ENCODE data around the gene LRFN4.
"Not testable (repeated sequence)": the region's sequence is repeated elsewhere in the genome, so short reads cannot be mapped to it uniquely, and the experiment has no call there.

LRFN4 gene

GRCh38 chr11:66856496-66857233 is at the start of gene LRFN4:
Gene LRFN4 (plus strand): TSS chr11:66857064. CDS start chr11:66857745, 681 bp downstream.
- DNase-seq (ENCODE audit: low read depth in 1 of 2, low spot score in 1 of 2): no peak

DNA sequence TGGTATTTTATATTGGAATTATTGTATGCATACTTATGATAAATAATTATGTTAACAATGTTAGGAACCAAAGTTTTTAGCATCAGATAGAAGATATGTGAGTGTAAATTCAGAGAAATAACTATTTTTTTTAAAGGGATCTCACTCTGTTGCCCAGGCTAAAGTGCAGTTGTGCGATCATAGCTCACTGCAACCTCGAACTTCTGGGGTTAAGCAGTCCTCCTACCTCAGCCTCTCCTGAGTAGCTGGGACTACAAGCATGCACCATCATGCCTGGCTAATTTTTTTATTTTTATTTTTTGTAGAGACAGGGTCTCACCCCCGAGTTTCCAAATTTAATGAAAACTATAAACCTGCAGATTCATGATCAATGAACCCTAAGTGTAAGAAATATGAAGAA is 47.3 kb upstream of the LRFN4 start:
- DNase-seq (ENCODE audit: low read depth in 1 of 2, low spot score in 1 of 2): no peak

GRCh38 chr11:66810576-66811185 is 46.2 kb upstream of the LRFN4 start:
- DNase-seq (ENCODE audit: low read depth in 1 of 2, low spot score in 1 of 2): no peak

DNA sequence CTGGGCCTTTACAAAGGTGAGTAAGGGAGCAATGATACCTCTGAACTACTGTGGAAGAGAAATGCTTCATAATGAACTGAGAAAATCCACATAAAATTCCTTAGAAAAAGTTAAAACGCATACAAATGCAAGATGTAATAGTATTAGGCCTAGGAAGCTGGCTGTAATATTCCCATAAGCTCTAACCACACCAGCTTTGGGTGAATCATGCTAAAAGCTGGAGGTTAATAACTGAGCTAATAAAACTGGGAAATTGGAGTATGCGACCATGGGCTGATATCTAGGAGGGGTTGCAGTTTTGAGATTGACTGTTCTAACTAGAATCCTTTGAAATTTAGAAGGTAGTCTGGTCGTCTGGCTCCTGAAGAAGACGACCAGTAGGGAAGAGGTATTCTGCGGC is 42.2 kb upstream of the LRFN4 start:
- no peak for DNase-seq (ENCODE audit: low read depth in 1 of 2, low spot score in 1 of 2)

DNA sequence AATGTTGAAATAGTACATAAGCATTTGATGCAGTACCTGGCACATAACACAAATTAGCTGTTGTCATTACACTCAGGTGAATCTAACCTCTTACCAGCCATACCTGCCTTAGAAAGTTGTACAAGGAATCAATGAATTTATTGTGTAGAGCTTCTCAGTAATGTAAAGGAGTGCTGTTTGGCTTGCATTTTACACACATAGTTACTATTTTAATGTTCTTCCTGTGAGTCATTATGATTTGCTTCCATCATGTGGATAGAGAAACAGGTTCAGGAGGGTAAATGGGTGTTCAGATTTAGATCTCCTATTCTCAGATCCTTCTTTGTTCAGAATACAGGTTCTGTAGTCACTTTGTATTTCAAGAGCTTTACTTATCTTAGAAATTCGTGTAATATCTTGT is 41.2 kb upstream of the LRFN4 start:
- no peak for DNase-seq (ENCODE audit: low read depth in 1 of 2, low spot score in 1 of 2)

GRCh38 chr11:66818231-66818955 is 38.5 kb upstream of the LRFN4 start:
- no peak for DNase-seq (ENCODE audit: low read depth in 1 of 2, low spot score in 1 of 2)

DNA sequence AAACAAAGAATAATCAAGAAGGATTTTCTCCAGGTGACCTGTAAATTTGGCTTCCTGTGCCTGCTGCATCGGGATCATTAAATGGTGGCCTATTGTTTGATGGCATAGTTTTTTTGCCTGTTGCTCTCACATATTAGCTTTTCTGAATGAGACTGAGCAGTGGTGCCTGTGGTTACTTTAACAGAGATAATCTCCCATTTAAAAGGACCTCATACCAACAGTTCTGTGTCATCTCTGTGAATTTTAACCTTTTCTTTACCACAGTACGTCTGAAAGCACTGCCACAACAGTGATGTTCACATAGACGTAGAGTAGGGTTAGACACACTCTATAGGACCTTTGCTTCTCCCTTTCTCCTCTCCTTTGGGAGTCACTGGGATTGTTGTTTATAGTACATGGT is 36.5 kb upstream of the LRFN4 start:
- DNase-seq (ENCODE audit: low read depth in 1 of 2, low spot score in 1 of 2): no peak

GRCh38 chr11:66820901-66821300 is 36.0 kb upstream of the LRFN4 start:
- DNase-seq (ENCODE audit: low read depth in 1 of 2, low spot score in 1 of 2): no peak

DNA sequence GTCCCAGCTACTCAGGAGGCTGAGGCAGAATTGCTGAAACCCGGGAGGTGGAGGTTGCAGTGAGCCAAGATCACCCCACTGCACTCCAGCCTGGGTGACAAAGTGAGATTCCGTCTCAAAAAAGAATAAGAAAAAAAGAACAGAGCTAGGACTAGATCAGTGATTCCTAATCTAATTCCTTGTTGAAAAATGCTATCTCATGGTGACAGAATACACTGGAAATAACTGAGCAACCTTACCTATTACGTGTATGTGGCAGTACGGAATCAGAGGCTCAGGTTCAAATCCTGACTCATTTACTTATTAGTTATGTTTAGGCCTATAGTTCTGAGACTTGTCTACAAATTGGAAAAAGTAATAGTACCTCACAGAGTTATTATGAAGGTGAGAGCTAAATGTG is 33.2 kb upstream of the LRFN4 start:
- no peak for DNase-seq (ENCODE audit: low read depth in 1 of 2, low spot score in 1 of 2)

DNA sequence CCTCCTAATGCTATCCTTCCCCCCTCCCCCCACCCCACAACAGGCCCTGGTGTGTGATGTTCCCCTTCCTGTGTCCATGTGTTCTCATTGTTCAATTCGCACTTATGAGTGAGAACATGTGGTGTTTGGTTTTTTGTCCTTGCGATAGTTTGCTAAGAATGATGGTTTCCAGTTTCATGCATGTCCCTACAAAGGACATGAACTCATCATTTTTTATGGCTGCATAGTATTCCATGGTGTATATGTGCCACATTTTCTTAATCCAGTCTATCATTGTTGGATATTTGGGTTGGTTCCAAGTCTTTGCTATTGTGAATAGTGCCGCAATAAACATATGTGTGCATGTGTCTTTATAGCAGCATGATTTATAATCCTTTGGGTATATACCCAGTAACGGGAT is 32.3 kb upstream of the LRFN4 start:
- not testable (repeated sequence) for DNase-seq (ENCODE audit: low read depth in 1 of 2, low spot score in 1 of 2)

DNA sequence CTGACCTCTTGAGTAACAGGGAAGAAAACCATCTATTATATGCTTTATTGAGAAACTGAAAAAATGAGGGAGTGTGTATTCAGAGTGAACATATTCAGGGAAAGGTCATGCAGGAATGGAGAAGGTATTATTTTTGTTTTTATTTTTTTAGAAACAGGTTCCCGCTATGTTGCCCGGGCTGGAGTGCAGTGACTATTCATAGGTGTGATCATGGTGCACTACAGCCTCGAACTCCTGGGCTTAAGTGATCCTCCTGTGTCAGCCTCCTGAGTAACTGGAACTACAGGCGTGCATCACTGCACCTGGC is 22.4 kb upstream of the LRFN4 start:
- DNase-seq (ENCODE audit: low read depth in 1 of 2, low spot score in 1 of 2): no peak

GRCh38 chr11:66834943-66835342 is 21.9 kb upstream of the LRFN4 start:
- no peak for DNase-seq (ENCODE audit: low read depth in 1 of 2, low spot score in 1 of 2)

DNA sequence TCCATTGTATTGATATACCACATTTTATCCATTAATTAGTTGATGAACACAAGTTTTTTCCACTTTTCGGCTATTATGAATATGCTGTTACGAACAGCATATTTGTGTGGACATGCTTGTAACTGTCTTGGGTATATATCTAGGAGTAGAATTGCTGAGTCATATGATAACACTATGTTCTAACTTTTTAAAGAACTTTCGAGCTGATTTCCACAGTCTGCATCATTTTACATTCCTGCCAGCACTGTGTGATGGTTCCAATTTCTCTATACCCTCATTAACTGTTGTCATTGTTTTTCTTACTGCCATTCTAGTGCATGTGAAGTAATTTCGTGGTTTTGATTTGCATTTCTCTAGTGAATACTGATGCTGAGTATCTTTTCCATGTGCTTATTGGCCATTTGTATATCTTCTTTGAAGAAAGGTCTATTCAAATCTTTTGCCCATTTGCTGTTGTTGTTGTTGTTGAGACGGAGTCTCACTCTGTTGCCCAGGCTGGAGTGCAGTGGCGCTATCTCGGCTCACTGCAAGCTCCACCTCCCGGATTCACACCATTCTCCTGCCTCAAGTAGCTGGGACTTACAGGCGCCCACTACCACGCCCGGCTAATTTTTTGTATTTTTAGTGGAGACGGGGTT is 21.0 kb upstream of the LRFN4 start:
- DNase-seq (ENCODE audit: low read depth in 1 of 2, low spot score in 1 of 2): no peak

DNA sequence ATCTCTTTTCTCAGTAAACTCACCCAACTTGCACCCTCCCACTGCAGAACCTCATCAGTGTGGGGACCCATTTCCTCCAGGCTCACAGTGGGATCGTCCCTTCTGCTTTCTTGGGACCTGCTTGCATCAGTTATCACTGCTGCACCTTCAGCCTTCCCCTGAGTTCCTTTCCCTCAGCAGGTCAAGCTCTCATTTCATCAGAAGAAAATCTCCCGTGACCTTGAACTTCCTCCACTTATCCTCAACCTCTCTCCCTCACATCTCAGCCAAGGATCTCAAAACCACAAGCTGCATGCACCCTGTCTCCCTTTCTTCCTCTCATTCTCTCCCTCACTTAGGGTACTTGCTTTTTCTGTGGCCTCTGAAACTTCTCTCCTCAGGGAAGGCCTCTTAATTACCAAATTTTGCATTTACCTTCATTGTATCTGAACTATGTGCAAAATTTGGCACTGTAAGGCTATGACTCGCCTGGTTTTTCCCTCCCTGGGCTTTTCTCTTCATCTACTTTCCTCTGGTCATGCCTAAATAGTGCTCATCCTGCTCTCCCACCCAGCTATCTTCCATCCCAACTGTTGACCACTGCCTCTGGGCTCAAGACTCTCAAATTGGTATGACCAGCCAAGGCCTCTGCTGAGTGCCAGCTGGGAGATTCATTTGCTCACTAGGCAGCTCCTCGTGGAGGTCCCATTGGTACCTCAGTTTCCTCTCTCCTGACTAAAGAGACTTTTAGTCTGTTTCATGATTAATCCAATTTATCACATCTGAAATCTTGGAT is 16.4 kb upstream of the LRFN4 start:
- no peak for DNase-seq (ENCODE audit: low read depth in 1 of 2, low spot score in 1 of 2)

DNA sequence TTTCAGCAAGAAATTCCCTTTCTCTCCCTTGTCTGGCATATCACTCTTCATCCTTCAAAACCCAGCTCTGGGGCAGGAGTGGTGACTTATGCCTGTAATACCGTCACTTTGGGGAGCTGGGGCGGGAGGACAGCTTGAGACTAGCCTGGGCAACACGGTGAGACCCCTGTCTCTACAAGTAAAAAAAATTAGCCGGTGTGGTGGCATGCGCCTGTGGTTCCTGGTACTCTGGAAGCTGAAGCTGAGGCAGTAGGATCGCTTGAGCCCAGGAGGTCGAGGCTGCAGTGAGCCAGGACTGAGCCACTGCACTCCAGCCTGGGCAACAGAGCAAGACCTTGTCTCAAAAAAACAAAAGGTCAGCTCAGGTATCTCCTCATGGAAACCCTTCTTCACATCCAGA is 15.0 kb upstream of the LRFN4 start:
- DNase-seq (ENCODE audit: low read depth in 1 of 2, low spot score in 1 of 2): no peak

DNA sequence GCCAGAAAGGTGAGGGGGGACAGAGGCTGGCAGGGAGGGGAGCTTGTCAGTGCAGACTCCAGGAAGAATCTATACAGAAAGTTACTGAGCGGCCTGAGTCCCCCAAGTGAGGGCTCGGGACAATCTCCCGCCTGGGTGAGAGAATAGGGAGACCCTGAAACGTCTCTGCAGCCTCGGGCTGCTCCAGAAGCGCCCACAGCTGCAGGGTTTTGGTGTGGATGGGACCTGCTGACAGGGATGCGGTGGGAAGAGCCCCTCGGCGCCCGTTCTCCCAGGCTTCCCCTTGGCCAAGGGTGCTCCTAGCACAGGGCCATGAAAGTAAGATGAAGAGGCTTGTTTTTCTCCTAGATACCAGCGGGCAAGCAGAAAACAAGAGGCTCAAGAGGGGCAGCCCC is 14.4 kb upstream of the LRFN4 start:
- DNase-seq (ENCODE audit: low read depth in 1 of 2, low spot score in 1 of 2): no peak

DNA sequence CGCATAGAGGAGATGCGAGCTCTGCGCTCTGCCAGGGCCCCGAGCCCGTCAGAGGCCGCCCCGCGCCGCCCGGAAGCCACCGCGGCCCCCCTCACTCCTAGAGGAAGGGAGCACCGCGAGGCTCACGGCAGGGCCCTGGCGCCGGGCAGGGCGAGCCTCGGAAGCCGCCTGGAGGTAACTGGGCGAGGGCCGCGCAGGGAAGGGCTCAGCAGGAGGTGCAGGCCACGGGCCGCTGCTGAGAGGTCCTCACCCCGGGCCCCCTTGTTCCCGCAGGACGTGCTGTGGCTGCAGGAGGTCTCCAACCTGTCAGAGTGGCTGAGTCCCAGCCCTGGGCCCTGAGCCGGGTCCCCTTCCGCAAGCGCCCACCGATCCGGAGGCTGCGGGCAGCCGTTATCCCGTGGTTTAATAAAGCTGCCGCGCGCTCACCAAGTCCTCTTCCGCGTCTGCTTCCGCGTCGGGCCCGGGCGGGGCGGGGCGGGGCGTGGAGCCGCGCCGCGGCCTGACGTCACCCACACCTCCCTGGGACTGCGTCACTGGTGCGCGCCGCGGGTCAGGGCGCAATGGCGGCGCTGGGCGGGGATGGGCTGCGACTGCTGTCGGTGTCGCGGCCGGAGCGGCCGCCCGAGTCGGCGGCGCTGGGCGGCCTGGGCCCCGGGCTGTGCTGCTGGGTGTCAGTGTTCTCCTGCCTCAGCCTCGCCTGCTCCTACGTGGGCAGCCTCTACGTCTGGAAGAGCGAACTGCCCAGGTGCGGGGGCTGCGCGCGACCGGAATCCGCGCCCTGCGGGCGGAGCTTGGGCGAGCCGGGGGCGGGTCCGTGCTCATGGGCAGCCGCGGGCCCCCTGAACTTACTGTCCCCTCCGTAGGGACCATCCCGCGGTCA is 13.7 kb upstream of the LRFN4 start, which contains the start of gene RCE1:
RCE1 (plus strand) TSS at position 546 of the 880 bp plus-strand sequence; CDS start at position 561, 15 bp downstream.
- DNase-seq (ENCODE audit: low read depth in 1 of 2, low spot score in 1 of 2): peak; percentile 81 to 86

DNA sequence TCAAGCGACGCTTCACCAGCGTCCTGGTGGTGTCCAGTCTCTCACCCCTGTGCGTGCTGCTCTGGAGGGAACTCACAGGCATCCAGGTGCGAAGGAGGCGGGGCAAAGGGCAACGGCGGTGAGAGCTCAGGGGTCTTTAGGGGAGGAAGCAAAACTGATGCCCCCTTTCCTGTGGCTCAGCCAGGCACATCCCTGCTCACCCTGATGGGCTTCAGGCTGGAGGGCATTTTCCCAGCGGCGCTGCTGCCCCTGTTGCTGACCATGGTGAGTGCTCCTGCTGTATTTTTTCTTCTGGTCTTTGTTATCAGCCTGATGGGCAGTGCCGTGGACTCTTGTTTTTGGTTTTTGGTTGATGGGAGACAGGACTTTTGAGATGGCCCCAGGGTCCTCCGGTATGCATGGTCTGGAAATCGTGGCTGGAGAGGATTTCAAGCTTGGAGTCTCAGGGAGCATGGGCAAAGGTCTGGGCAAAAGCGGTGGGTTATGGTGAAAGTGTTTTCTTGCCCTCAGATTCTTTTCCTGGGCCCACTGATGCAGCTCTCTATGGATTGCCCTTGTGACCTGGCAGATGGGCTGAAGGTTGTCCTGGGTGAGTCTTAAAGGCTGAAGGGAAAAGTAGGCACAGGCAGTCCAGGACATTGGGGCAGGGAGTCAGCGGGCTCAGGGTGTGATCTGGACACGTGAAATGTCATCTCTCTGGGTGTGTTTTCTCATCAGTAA is 12.9 kb upstream of the LRFN4 start:
- no peak for DNase-seq (ENCODE audit: low read depth in 1 of 2, low spot score in 1 of 2)

DNA sequence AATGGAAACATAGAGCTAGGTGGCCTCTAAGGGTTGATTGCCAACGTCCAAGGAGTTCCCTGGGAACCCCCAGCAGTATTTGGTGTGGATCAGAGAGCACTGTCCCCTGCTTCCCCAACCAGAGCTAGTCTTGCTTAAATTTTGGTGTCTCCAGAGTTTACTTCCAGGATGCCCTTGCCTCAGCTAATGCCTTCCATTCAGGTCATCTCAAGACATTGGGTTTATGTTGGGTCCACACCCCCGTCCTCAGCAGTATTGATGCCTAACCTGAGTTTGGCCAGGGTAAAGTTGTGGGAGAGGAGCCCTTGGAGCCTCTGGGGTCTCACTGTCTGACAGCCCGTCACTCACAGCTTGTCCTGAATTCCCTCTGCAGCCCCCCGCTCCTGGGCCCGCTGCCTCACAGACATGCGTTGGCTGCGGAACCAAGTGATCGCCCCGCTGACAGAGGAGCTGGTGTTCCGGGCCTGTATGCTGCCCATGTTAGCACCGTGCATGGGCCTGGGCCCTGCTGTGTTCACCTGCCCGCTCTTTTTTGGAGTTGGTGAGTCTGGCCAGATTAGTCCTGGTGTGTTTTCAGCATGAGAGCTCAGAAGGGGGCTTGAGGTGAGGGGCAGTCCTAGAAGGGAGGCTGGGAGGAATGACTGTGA is 12.2 kb upstream of the LRFN4 start:
- DNase-seq (ENCODE audit: low read depth in 1 of 2, low spot score in 1 of 2): no peak

Data from stimulated activated CD4-positive, alpha-beta T cell treated with anti-CD3 and anti-CD28 coated beads, Interleukin-15, amount 100 ng/mL, for 1 hour (primary cell).